ENCODE data around the gene LPAR3. TPM values are rescaled to one million over a fixed set of nuclear protein-coding genes. Genes with fewer than 3 reads are reported as not detected.

LPAR3 gene
- polyA plus RNA-seq, 2 of the 4 experiments (the other 2 are of a cell fraction): 0.01 to 0.08 TPM

- no peak for TF ChIP-seq HMGXB4 (CRISPR knock-in tag; IDR thresholded peaks at IDR 0.05; ENCODE audit: borderline replicate concordance)
- TF ChIP-seq USF2 (IDR thresholded peaks at IDR 0.05): no peak
- TF ChIP-seq HOXB13 (CRISPR knock-in tag; IDR thresholded peaks at IDR 0.05; ENCODE audit: low read depth): no peak
- TF ChIP-seq MYC (IDR thresholded peaks at IDR 0.05; ENCODE audit: borderline replicate concordance, low read length): no peak
Measured at GRCh38 chr1:84830136-84830535, 62.9 kb downstream of the LPAR3 start (continued).

- ChIA-PET CTCF (interaction anchor here (1.0 to 1.8 kb wide), 2 partner anchors 46 to 56 kb away, joined by 4 read pairs; no protein-coding TSS in a partner anchor), POLR2A (no interaction called here)
- TF ChIP-seq PHF8 (IDR thresholded peaks at IDR 0.05; ENCODE audit: borderline replicate concordance, low read depth): no peak
- TF ChIP-seq ESRRA (IDR thresholded peaks at IDR 0.05; ENCODE audit: borderline replicate concordance, low read length): no peak
- no peak for TF ChIP-seq SMC3 (IDR thresholded peaks at IDR 0.05)
- TF ChIP-seq REST (IDR thresholded peaks at IDR 0.05): no peak
- TF ChIP-seq KDM1A (IDR thresholded peaks at IDR 0.05; ENCODE audit: low read depth): no peak
- TF ChIP-seq CEBPB (IDR thresholded peaks at IDR 0.05): no peak
- TF ChIP-seq BHLHE40 (IDR thresholded peaks at IDR 0.05; ENCODE audit: low read depth, low read length): no peak
- TF ChIP-seq RCOR1 (IDR thresholded peaks at IDR 0.05; ENCODE audit: low read depth, low read length): no peak
- TF ChIP-seq EP300 (IDR thresholded peaks at IDR 0.05): no peak
- no peak for TF ChIP-seq SREBF2 (IDR thresholded peaks at IDR 0.05)
- no peak for TF ChIP-seq TP53 (CRISPR knock-in tag; IDR thresholded peaks at IDR 0.05)
- TF ChIP-seq HOXB13 (CRISPR knock-in tag; IDR thresholded peaks at IDR 0.05; ENCODE audit: low read depth): no peak
- TF ChIP-seq ELK1 (IDR thresholded peaks at IDR 0.05; ENCODE audit: low read depth, low read length): no peak
- no peak for TF ChIP-seq PBX3 (IDR thresholded peaks at IDR 0.05)
- TF ChIP-seq FOSB (CRISPR knock-in tag; IDR thresholded peaks at IDR 0.05): no peak
- TF ChIP-seq EHMT2 (IDR thresholded peaks at IDR 0.05; ENCODE audit: low read depth): no peak
- no peak for TF ChIP-seq NR3C1 (IDR thresholded peaks at IDR 0.05)
- TF ChIP-seq NPAS2 (CRISPR knock-in tag; IDR thresholded peaks at IDR 0.05; ENCODE audit: borderline replicate concordance): no peak
- Histone ChIP-seq H3K4me1 (no peaks in the 10 kb centered on the region), H3K27ac (no peak overlapping the region), H3K4me3 (no peak overlapping the region), H3K9me3 (no peaks in the 10 kb centered on the region), H3K4me2 (no peak overlapping the region)
- ATAC-seq: no peak
- FAIRE-seq: no peak
- DNase-seq (ENCODE audit: low read depth in 1 of 2, low spot score in 1 of 2): no peak
- 48% methylated on average over 3 of the region's 3 CpGs for WGBS (ENCODE audit: missing lambda C conversion rate)
Measured at GRCh38 chr1:84827976-84828375, 65.0 kb downstream of the LPAR3 start.
